RPMI7951 (cell line): Measurements from ENCODE around the gene SLC25A40. TPM values are rescaled to one million over a fixed set of nuclear protein-coding genes. Genes with fewer than 3 reads are reported as not detected.

Source experiments
- DNase-seq: peaks from one replicate; pipeline ENCODE4 v3.0.0-alpha.2; 2012; ENCODE audit warnings: low read depth
- total RNA-seq: library from RNA; depleted of rRNA; stranded (reverse); fragments of >200 nt; shearing (Covaris generic); gene quantifications from 2 replicates; pipeline ENCODE4 v1.2.3, GENCODE V29; 2014; rRNA removed

Gene SLC25A40
- total RNA-seq, 1 experiment from 2014 or later = 28.8 TPM

DNA sequence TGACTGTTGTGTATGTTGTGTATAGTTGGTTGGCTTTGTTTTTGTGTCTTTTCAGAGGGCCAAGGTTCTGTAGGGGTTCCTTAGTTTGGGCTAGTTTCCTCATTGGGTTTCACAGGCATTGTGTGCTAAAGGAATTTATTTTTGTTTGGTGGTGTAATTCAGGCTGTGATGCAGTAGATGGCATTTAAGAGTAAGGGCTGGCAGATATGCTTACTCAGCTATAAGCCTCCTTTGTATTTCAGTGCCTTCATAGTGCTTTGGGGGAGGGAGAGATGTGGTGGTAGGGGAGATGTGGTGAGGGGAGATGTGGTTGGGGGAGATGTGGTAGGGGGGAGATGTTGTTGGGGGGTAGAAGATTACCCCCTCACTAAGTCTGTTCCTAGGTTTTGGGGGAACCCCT, 91.7 kb downstream of the SLC25A40 start:
- no peak for DNase-seq

Other genes starting within 250 kb of the SLC25A40 start
- 0.10 and 0.12 TPM in 2 replicates for gene RUNDC3B, start 248.0 kb downstream of the SLC25A40 start, total RNA-seq
- gene DBF4, start 133 bp upstream of the SLC25A40 start, total RNA-seq = 96.8 and 109 TPM in 2 replicates
- 0.98 and 1.6 TPM in 2 replicates for gene ADAM22, start 57.9 kb upstream of the SLC25A40 start, total RNA-seq